HFF-Myc (cell line): ENCODE results near the gene BIK.

ENCODE experiments used
- DNase-seq: peaks from one replicate; pipeline ENCODE4 v3.0.0-alpha.2; 2011; ENCODE audit warnings: low read depth; ENCODE audit errors: extremely low read depth
- H3K4me3 ChIP-seq: replicated peaks from 2 replicates; pipeline ENCODE4 v1.5.1; 2011; ENCODE audit warnings: low read depth, mild to moderate bottlenecking, control low read depth, low read length
- TF ChIP-seq, protein P1 (sequence below): IDR thresholded peaks from 2 replicates; pipeline ENCODE4 v1.5.1; 2012; ENCODE audit warnings: mild to moderate bottlenecking, low read depth, low read length, control low read depth; ENCODE audit errors: missing control alignments

The BIK gene, protein sequence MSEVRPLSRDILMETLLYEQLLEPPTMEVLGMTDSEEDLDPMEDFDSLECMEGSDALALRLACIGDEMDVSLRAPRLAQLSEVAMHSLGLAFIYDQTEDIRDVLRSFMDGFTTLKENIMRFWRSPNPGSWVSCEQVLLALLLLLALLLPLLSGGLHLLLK

DNA sequence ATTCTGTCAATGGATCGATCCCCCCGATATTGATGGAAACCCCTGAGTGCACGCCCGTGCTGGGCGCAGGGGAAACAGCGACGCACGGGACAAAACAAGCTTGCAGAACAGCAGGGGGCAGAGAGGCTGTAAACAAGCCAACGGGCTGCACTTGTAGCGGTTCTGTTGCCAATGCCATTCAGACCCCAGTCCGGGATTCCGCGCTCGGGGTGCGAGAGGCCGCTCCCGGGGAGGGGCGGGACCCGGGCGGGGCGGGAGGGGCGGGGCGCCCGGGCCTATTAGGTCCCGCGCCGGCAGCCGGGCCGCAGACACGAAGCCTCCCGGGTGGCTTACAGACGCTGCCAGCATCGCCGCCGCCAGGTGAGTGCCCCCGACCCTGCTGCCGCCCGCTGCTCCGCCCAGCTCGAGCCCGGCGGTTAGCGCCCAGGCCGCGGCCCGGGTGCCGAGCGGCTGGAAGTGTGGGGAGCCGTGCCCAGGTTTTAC lies at the start of gene BIK:
TSS of gene BIK (plus strand) at position 307 of the 483 bp plus-strand sequence. CDS start 13,273 bp downstream, outside the sequence.
- TF ChIP-seq, protein P1, sequence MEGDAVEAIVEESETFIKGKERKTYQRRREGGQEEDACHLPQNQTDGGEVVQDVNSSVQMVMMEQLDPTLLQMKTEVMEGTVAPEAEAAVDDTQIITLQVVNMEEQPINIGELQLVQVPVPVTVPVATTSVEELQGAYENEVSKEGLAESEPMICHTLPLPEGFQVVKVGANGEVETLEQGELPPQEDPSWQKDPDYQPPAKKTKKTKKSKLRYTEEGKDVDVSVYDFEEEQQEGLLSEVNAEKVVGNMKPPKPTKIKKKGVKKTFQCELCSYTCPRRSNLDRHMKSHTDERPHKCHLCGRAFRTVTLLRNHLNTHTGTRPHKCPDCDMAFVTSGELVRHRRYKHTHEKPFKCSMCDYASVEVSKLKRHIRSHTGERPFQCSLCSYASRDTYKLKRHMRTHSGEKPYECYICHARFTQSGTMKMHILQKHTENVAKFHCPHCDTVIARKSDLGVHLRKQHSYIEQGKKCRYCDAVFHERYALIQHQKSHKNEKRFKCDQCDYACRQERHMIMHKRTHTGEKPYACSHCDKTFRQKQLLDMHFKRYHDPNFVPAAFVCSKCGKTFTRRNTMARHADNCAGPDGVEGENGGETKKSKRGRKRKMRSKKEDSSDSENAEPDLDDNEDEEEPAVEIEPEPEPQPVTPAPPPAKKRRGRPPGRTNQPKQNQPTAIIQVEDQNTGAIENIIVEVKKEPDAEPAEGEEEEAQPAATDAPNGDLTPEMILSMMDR: peak; percentile 23
- peak within 1 kb of the TSS; percentile 38 for H3K4me3 ChIP-seq
- DNase-seq: no peak

DNA sequence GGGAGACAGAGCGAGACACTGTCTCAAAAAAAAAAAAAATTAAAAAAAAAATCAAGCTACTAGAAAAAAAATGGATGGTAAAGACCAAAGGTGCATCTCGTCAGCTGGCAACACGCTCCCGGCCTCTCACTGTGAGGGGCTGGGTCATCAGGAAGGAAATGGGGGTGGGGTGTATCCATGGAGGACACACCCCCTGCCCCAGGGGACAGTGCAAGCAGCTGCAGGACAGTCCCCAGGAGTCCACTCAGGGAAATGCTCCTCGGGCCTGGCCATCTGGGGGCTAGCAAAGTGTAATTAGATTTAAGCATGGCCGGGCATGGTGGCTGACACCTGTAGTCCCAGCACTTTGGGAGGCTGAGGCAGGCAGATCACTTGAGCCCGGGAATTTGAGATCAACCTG lies 44.4 kb upstream of the BIK start:
- DNase-seq: no peak
- no peak overlapping the region for H3K4me3 ChIP-seq
- TF ChIP-seq, protein P1: no peak

DNA sequence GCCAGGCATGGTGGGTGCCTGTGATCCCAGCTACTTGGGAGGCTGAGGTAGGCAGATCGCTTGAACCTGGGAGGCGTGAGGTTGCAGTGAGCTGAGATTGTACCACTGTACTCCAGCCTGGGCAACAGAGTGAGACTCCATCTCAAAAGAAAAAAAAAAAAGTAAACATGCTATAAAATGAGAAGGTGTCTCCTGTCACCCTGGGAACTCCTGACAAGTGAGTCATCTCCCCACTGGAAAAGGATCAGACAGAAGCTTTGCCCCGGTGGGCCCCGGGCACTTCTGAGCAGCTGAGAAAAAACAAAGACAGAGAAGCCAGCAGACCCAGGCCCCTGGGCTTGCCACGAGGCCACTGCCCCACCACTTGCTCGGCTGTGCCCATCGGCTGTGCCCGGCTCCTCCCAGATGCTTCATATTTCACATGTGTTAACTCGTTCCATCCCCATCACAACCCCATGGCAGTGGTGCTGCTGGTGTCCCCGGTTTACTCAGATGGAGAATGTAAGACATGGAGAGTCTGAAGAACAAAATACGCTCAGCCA lies 43.6 kb upstream of the BIK start:
- DNase-seq: peak; percentile 50
- TF ChIP-seq, protein P1: no peak
- H3K4me3 ChIP-seq: no peak overlapping the region

DNA sequence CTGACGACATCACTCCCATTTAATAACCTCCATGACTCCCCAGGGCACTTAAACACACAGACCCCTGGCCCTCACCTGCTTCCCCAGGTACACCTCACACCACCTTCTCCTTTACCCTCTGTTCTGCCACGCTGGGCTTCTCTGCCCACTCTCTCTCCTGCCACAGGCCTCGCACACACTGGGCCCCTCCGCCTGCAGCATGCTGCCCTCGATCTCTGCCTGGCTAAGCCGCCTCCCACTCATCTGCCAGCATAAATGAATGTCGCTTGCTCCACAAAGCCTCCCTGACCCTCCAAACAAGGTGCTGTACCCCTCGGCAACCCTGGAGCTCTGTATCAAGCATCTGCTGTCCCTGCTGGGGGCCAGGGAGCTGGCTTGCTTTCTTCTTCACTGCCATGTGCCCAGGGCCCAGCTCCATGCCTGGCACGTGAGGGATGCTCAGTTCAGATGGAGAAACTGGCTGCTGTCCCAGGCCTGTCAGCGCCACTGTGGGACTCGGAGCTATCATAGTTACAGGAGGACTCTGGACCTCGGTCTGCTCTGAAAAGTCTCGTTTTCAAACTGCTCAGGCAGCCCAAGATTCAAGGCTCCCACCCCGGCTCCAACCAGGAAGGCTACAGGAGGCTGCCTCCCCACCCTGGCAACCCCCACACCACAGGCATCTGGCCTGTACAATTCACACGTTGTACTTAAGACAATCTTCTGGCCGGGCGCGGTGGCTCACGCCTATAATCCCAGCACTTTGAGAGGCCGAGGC lies 33.3 kb upstream of the BIK start:
- no peak overlapping the region for H3K4me3 ChIP-seq
- DNase-seq: no peak
- TF ChIP-seq, protein P1: no peak

DNA sequence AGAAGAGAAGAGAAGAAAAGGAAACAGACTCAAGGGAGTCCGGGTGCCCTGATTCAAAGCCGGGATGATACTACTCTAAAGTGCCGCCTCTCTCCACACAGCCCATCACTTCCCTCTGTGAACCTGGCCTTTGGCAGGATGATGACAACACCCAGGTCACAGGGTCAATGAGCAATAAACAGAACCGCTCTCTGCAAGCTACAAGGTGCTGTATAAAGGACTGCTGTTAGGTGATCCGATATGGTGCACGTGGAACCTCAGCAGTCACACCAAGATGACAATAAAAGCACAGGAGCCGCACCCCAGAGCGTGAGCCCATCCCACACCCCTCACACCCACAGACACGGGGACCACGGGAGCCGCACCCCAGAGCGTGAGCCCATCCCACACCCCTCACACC lies 32.0 kb upstream of the BIK start:
- DNase-seq: no peak
- H3K4me3 ChIP-seq: no peak overlapping the region
- TF ChIP-seq, protein P1: no peak

DNA sequence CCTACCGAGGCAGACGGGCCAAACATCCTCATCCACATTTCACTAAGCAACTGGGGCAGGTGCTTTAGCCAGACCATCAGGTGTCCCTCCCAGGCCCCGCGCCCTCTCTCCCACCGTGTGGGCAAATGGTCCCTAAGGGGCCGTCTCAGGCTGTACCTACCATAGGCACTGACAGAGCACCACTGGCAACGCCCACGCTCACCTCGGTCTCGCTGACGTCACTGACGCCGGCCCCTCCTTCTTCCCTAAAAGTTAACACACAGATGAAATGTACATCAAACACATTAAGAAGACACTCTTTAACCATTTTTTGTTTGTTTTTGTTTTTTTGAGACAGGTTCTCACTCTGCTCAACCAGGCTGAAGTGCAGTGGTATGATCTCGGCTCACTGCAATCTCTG lies 30.8 kb upstream of the BIK start:
- TF ChIP-seq, protein P1: no peak
- H3K4me3 ChIP-seq: no peak overlapping the region
- no peak for DNase-seq
